ENCODE results near the gene VWC2L. TPM values are rescaled to one million over a fixed set of nuclear protein-coding genes. Genes with fewer than 3 reads are reported as not detected.

The VWC2L gene
- polyA plus RNA-seq, 1 experiment: 0.04 TPM

DNA sequence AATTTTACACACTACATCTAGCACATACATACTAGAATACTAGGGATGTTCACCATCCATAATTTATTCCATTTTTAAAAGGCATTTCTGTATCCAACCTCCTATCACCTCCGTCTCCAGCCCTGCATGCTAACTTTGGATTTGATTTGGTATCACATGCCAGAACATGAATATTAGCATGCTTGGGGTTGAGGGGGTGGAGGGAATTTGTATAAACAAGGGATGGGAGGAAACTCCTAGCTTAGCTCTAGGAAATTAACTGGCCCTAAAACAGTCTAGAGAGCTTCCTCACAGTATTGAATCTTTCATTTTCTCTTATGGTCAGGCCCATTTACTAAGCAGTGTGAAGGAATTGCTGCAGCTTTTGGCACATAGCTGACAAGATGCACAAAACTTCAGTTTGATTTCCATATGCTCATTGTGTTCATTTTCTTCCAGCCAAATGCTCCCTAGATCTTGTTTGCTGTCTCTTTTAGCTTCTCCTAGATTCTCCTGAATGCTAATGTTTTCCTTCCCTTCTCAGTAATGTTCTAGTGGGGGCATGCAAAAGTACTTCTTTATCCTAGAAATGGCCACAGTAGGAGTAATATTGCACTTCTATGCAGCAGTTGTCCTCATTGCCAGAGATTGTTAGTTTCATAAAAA, 135.2 kb downstream of the VWC2L start:
- ChIA-PET POLR2A (no interaction called here), CTCF (no interaction called here)
- no peak for DNase-seq (ENCODE audit: low read depth, low spot score)

DNA sequence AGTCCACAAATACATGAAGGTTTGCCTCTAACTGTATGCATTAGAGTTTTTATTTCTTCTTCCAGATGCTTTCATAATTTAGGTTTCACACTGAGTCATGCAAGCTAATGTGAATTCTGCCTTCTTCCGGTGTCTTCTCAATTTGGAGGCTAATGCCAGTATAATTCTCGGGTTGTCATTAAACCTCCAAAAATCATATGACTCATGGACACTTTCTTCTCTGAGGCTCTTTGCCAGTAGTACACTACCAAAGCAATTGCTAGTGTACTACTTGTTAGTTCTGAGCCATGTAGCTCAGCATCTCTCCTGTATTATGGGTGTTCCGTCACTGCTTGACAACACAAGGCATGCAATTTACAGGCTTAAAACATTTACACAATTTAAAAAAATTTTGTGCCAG, 137.1 kb downstream of the VWC2L start:
- H3K4me3 ChIP-seq (ENCODE audit: low read depth, low read length): no peak overlapping the region
- no peaks in the 10 kb centered on the region for H3K27me3 ChIP-seq (ENCODE audit: control insufficient read depth, insufficient read depth, low read length)
- CTCF ChIA-PET: no interaction called here
- POLR2A ChIA-PET: no interaction called here
- no peak overlapping the region for H3K27ac ChIP-seq (ENCODE audit: low read depth, low read length)
- DNase-seq (ENCODE audit: low read depth, low spot score): no peak
- H3K9me3 ChIP-seq (ENCODE audit: control insufficient read depth, insufficient read depth, low read length): no peaks in the 10 kb centered on the region
- TF ChIP-seq, protein P1, sequence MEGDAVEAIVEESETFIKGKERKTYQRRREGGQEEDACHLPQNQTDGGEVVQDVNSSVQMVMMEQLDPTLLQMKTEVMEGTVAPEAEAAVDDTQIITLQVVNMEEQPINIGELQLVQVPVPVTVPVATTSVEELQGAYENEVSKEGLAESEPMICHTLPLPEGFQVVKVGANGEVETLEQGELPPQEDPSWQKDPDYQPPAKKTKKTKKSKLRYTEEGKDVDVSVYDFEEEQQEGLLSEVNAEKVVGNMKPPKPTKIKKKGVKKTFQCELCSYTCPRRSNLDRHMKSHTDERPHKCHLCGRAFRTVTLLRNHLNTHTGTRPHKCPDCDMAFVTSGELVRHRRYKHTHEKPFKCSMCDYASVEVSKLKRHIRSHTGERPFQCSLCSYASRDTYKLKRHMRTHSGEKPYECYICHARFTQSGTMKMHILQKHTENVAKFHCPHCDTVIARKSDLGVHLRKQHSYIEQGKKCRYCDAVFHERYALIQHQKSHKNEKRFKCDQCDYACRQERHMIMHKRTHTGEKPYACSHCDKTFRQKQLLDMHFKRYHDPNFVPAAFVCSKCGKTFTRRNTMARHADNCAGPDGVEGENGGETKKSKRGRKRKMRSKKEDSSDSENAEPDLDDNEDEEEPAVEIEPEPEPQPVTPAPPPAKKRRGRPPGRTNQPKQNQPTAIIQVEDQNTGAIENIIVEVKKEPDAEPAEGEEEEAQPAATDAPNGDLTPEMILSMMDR (IDR thresholded peaks at IDR 0.05; ENCODE audit: low read depth, low read length): no peak

More for the DNA sequence above, 135.2 kb downstream of the VWC2L start:
- Histone ChIP-seq H3K9me3 (ENCODE audit: control insufficient read depth, insufficient read depth, low read length) (no peaks in the 10 kb centered on the region), H3K27ac (ENCODE audit: low read depth, low read length) (no peak overlapping the region), H3K4me3 (ENCODE audit: low read depth, low read length) (no peak overlapping the region), H3K27me3 (ENCODE audit: control insufficient read depth, insufficient read depth, low read length) (no peaks in the 10 kb centered on the region)
- TF ChIP-seq, protein P1 (IDR thresholded peaks at IDR 0.05; ENCODE audit: low read depth, low read length): no peak

GRCh38 chr2:214549946-214550345, 139.1 kb downstream of the VWC2L start:
- H3K9me3 ChIP-seq (ENCODE audit: control insufficient read depth, insufficient read depth, low read length): no peaks in the 10 kb centered on the region
- no peak overlapping the region for H3K4me3 ChIP-seq (ENCODE audit: low read depth, low read length)
- no peak for DNase-seq (ENCODE audit: low read depth, low spot score)
- H3K27me3 ChIP-seq (ENCODE audit: control insufficient read depth, insufficient read depth, low read length): no peaks in the 10 kb centered on the region
- H3K27ac ChIP-seq (ENCODE audit: low read depth, low read length): no peak overlapping the region
- POLR2A ChIA-PET: no interaction called here
- TF ChIP-seq, protein P1 (IDR thresholded peaks at IDR 0.05; ENCODE audit: low read depth, low read length): no peak
- CTCF ChIA-PET: interaction anchor here (0.6 kb wide), 1 partner anchor 351 kb away, joined by 6 read pairs; no protein-coding TSS in a partner anchor

DNA sequence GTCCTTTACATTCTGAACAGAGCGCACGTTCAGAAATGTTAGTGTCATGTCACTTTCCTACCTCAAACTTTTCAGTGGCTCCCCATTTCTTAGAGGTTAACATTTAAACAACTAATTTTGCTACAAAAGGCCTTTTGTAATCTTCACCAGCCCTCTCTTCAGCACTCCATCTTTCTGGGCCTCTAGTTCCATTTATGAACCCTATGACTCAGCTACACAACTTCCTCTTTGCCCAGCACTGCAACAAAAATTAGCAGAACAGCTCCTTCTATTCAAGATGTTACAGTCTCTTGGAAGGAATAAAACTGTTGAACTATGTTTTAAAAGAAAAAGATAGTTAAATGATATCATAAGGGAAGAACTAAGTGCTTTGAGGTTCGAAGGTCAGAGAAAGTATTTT, 139.9 kb downstream of the VWC2L start:
- Histone ChIP-seq H3K4me3 (ENCODE audit: low read depth, low read length) (no peak overlapping the region), H3K9me3 (ENCODE audit: control insufficient read depth, insufficient read depth, low read length) (no peaks in the 10 kb centered on the region), H3K27me3 (ENCODE audit: control insufficient read depth, insufficient read depth, low read length) (no peaks in the 10 kb centered on the region), H3K27ac (ENCODE audit: low read depth, low read length) (no peak overlapping the region)
- TF ChIP-seq, protein P1 (IDR thresholded peaks at IDR 0.05; ENCODE audit: low read depth, low read length): no peak
- ChIA-PET CTCF (no interaction called here), POLR2A (no interaction called here)
- no peak for DNase-seq (ENCODE audit: low read depth, low spot score)

GRCh38 chr2:214557884-214558283, 147.0 kb downstream of the VWC2L start:
- ChIA-PET CTCF (no interaction called here), POLR2A (no interaction called here)
- TF ChIP-seq, protein P1 (IDR thresholded peaks at IDR 0.05; ENCODE audit: low read depth, low read length): no peak
- H3K27me3 ChIP-seq (ENCODE audit: control insufficient read depth, insufficient read depth, low read length): no peaks in the 10 kb centered on the region
- H3K9me3 ChIP-seq (ENCODE audit: control insufficient read depth, insufficient read depth, low read length): no peaks in the 10 kb centered on the region
- no peak overlapping the region for H3K4me3 ChIP-seq (ENCODE audit: low read depth, low read length)
- no peak overlapping the region for H3K27ac ChIP-seq (ENCODE audit: low read depth, low read length)
- no peak for DNase-seq (ENCODE audit: low read depth, low spot score)
